GM12873 (cell line): Measurements from ENCODE around the gene SYNE1.

Experiments
- TF ChIP-seq, protein P1 (sequence below): IDR thresholded peaks from 2 replicates; pipeline ENCODE4 v1.5.1; 2012; ENCODE audit warnings: low read depth, mild to moderate bottlenecking, moderate library complexity, low read length, control low read depth; ENCODE audit not compliant: insufficient read depth; ENCODE audit errors: missing control alignments

The SYNE1 gene

GRCh38 chr6:152463164-152463563 is 174.0 kb downstream of the SYNE1 start:
- TF ChIP-seq, protein P1, sequence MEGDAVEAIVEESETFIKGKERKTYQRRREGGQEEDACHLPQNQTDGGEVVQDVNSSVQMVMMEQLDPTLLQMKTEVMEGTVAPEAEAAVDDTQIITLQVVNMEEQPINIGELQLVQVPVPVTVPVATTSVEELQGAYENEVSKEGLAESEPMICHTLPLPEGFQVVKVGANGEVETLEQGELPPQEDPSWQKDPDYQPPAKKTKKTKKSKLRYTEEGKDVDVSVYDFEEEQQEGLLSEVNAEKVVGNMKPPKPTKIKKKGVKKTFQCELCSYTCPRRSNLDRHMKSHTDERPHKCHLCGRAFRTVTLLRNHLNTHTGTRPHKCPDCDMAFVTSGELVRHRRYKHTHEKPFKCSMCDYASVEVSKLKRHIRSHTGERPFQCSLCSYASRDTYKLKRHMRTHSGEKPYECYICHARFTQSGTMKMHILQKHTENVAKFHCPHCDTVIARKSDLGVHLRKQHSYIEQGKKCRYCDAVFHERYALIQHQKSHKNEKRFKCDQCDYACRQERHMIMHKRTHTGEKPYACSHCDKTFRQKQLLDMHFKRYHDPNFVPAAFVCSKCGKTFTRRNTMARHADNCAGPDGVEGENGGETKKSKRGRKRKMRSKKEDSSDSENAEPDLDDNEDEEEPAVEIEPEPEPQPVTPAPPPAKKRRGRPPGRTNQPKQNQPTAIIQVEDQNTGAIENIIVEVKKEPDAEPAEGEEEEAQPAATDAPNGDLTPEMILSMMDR: no peak

DNA sequence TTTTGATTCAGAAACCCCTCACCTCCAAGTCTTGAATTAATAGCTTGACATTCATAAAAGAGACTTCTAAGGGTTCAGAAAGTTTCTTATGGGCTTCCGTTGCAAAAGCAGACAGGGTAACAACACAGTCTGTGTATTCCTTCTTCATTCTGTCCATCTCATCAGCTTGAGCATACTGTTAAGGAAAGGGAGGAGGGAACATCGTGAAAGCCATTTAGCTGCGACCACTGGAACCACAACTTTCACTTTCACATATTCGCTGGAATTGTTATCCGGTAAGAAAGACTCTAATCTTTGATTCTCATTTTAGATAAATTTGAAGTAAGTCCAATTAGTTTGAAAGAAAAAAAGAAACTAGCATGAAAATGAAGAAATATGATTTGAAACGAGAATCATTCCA is 174.4 kb downstream of the SYNE1 start:
- TF ChIP-seq, protein P1: no peak

DNA sequence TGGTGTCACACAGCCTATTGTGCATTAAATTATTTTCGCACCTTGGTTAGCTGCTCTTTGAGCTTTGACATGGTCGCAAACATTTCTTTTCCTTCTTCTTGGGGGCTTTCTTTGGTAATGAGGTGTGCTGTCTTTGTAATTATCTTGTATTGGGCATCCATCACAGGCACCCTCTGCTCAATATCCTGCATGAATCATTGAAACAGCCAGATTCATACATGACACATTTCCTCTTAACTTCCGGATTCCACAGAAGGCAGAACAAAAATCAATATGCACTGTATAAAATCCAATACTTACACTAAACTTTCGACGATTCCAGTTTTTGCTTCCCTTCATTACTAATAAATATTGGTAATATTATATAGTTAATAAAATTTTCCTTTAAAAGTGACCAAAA is 175.6 kb downstream of the SYNE1 start:
- TF ChIP-seq, protein P1: no peak

DNA sequence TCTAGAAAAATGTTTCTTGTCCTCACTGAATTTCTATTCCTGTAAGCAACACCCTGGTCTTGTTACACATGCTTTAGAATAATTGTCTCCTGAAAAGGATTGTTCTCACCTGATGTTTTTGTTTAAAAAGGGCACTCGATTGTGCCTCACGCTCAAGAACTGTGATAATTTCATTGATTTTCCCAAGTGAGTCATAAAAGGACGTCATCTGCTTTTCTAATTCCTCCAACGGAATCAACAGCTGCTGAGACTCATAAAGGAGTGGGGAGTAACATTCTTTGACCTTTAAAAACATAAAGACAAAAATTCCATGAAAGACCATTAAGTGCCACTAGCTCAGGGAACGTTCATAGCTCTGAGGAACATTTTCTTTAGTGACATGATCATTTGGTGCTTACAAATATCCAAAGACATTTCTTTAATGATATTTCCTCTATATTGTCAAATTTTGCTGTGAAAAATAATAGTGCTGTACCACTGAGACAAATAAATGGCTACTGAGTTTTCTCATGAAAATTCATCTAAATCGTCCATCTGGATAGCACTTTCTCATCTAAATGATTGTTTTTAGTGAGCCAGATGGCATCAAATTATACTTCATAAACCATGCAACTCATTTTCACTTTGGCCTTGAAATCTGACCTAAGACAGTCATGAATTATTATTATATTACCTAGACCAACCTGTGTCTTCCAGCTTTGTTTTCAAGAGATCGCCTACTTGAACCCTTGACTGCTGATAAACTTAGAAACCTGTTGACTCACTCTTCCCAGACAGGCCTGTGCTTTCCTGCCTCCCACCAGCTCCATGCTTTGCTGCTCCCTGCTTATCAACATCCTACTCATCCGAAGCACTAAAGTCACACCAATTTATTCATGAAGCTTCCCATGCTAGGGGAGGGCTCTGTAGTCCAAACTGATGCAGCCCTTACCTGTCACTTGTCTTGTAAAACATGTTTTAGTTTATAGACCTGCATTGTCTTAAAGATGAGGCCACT is 178.2 kb downstream of the SYNE1 start:
- TF ChIP-seq, protein P1: no peak

DNA sequence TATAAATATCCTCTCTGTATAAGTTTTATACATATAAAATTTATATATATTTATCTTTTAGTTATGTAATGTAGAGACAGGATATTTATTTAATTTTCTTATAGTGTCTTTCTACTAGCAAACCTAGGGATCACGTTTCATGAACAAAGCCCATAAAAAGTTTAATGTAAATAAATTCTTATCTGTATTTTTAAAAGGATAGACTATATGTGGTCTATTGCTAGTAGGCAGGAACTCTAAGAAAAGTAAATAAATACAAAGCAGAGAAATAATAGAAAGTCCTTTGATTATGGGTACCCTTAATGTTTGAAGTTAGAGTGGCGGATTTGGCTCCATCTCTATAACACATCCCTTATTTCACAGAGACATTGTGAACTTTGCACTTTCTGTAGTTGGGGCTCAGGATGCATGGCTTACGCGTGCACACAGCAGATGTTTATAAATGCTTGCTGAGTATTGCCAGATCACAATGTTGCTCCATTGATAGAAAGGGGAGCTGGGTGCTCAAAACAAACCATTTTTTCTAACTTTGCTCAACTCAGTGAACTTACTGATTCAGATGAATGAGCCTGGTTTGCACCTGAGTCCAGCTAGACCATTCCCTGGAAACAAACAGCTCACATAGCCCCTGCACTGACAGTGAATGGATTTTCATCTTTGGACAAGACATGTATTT is 179.1 kb downstream of the SYNE1 start:
- TF ChIP-seq, protein P1: no peak

DNA sequence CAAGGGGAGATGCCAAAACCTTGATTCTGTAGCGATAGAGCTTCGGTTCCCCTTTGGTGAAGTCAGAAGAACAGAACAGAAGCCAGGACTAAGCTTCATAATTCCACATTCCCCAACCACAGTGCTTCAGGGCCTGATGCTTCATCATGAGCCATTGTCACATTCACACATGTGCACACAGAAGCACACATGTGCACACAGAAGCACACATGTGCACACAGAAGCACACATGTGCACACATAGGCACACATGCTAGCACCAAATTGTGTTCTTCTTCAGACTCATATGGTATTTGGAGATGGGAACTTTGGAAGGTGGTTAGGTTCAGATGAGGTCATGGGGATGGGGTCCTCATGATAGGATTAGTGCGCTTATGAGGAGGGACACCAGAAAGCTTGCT is 183.2 kb downstream of the SYNE1 start:
- TF ChIP-seq, protein P1: no peak

- TF ChIP-seq, protein P1: no peak
Observed at GRCh38 chr6:152453421-152453820, 183.7 kb downstream of the SYNE1 start.
